Measurements from ENCODE around the gene ARL9.

Gene ARL9

DNA sequence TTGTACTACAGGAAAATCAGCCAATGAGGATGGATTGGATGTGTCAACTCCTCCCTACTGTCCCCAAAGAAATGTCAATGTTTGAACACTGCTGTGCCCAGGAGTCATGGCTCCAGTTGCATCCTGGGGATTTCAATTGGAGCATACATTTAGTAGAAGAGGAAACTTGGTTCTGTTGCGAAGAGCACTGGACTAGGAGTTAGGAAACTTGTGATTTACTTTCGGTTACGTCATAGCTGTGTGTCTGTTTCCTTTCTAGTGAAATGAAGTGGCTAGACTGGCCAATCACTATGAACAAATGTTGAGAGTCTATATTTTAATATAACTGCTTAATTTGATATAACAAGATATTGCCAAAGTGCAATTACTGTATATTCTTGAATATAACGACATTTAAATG is 35.2 kb downstream of the ARL9 start (continued):
- TF ChIP-seq ZNF114 (tag by site-specific recombination; IDR thresholded peaks at IDR 0.05) (no peak), ZNF292 (tag by site-specific recombination; IDR thresholded peaks at IDR 0.05; ENCODE audit: borderline replicate concordance, low read depth) (no peak), ZNF221 (tag by site-specific recombination; IDR thresholded peaks at IDR 0.05; ENCODE audit: borderline replicate concordance) (no peak), PRDM1 (tag by site-specific recombination; IDR thresholded peaks at IDR 0.05) (no peak), ZNF510 (tag by site-specific recombination; IDR thresholded peaks at IDR 0.05; ENCODE audit: insufficient replicate concordance) (no peak), SP7 (tag by site-specific recombination; IDR thresholded peaks at IDR 0.05) (no peak)
- TF ChIP-seq, protein P1, sequence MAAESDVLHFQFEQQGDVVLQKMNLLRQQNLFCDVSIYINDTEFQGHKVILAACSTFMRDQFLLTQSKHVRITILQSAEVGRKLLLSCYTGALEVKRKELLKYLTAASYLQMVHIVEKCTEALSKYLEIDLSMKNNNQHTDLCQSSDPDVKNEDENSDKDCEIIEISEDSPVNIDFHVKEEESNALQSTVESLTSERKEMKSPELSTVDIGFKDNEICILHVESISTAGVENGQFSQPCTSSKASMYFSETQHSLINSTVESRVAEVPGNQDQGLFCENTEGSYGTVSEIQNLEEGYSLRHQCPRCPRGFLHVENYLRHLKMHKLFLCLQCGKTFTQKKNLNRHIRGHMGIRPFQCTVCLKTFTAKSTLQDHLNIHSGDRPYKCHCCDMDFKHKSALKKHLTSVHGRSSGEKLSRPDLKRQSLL (tag by site-specific recombination; IDR thresholded peaks at IDR 0.05) = no peak

DNA sequence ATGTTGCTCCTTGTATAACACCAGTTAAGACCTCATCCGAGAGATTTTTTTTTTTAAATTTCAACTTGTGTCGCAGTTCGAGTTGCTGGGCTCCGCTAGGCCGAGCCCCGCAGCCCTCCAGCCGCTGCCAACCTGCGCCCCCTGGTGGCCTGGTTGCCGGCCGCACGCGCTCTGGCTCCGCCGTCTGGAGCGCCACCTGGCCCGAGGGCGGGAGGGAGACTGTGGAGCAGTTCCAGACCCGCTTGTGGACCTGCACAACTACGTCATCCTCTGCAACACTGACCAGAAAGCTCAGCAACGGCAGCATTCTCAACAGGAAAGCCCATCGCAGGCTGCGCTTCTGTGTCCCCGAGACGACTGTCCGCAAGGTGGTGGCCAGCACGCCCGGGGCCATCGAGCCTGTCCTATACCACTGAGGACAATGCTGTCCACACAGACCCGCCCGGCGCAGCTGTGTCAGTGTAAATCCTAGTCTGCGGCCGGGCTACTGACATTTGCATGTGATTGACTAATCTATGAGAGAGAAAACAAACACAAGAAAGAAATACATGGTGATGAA is 39.1 kb downstream of the ARL9 start:
- Histone ChIP-seq H3K27ac (ENCODE audit: extremely low read depth, low read depth, low read length) (no peak overlapping the region), H3K9me3 (ENCODE audit: control insufficient read depth, insufficient read depth, low read depth, low read length) (no peaks in the 10 kb centered on the region), H3K36me3 (ENCODE audit: control insufficient read depth in 2 of 2, insufficient read depth in 1 of 2, low read length in 2 of 2) (no peaks in the 10 kb centered on the region), H3K4me3 (ENCODE audit: low read depth, low read length) (peak overlapping the region; percentile 53), H3K4me1 (ENCODE audit: control insufficient read depth, insufficient read depth, low read length) (no peaks in the 10 kb centered on the region)
- CTCF ChIA-PET = interaction anchor here (0.5 to 2.1 kb wide), 19 partner anchors 9 to 1149 kb away, joined by 3 to 12 read pairs (median 3); partner anchors contain the start of gene TMEM165
- POLR2A ChIA-PET = no interaction called here
- TF ChIP-seq, protein P2, sequence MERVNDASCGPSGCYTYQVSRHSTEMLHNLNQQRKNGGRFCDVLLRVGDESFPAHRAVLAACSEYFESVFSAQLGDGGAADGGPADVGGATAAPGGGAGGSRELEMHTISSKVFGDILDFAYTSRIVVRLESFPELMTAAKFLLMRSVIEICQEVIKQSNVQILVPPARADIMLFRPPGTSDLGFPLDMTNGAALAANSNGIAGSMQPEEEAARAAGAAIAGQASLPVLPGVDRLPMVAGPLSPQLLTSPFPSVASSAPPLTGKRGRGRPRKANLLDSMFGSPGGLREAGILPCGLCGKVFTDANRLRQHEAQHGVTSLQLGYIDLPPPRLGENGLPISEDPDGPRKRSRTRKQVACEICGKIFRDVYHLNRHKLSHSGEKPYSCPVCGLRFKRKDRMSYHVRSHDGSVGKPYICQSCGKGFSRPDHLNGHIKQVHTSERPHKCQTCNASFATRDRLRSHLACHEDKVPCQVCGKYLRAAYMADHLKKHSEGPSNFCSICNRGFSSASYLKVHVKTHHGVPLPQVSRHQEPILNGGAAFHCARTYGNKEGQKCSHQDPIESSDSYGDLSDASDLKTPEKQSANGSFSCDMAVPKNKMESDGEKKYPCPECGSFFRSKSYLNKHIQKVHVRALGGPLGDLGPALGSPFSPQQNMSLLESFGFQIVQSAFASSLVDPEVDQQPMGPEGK (tag by site-specific recombination; IDR thresholded peaks at IDR 0.05) = 0 out of 2 replicates have a peak, but pooled peaks have one; percentile 13
- TF ChIP-seq ZNF629 (tag by site-specific recombination; IDR thresholded peaks at IDR 0.05) = peak; percentile 88
- TF ChIP-seq ZNF830 (tag by site-specific recombination; IDR thresholded peaks at IDR 0.05; ENCODE audit: low read depth) = no peak
- no peak for TF ChIP-seq ZNF423 (tag by site-specific recombination; IDR thresholded peaks at IDR 0.05)
- TF ChIP-seq, protein P3, sequence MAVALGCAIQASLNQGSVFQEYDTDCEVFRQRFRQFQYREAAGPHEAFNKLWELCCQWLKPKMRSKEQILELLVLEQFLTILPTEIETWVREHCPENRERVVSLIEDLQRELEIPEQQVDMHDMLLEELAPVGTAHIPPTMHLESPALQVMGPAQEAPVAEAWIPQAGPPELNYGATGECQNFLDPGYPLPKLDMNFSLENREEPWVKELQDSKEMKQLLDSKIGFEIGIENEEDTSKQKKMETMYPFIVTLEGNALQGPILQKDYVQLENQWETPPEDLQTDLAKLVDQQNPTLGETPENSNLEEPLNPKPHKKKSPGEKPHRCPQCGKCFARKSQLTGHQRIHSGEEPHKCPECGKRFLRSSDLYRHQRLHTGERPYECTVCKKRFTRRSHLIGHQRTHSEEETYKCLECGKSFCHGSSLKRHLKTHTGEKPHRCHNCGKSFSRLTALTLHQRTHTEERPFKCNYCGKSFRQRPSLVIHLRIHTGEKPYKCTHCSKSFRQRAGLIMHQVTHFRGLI (tag by site-specific recombination; IDR thresholded peaks at IDR 0.05) = peak; percentile 46; the same call in 1 of the 2 replicates
- no peak for TF ChIP-seq KLF10 (tag by site-specific recombination; IDR thresholded peaks at IDR 0.05)
- TF ChIP-seq, protein P1 (tag by site-specific recombination; IDR thresholded peaks at IDR 0.05) = peak; percentile 77
- TF ChIP-seq, protein P4, sequence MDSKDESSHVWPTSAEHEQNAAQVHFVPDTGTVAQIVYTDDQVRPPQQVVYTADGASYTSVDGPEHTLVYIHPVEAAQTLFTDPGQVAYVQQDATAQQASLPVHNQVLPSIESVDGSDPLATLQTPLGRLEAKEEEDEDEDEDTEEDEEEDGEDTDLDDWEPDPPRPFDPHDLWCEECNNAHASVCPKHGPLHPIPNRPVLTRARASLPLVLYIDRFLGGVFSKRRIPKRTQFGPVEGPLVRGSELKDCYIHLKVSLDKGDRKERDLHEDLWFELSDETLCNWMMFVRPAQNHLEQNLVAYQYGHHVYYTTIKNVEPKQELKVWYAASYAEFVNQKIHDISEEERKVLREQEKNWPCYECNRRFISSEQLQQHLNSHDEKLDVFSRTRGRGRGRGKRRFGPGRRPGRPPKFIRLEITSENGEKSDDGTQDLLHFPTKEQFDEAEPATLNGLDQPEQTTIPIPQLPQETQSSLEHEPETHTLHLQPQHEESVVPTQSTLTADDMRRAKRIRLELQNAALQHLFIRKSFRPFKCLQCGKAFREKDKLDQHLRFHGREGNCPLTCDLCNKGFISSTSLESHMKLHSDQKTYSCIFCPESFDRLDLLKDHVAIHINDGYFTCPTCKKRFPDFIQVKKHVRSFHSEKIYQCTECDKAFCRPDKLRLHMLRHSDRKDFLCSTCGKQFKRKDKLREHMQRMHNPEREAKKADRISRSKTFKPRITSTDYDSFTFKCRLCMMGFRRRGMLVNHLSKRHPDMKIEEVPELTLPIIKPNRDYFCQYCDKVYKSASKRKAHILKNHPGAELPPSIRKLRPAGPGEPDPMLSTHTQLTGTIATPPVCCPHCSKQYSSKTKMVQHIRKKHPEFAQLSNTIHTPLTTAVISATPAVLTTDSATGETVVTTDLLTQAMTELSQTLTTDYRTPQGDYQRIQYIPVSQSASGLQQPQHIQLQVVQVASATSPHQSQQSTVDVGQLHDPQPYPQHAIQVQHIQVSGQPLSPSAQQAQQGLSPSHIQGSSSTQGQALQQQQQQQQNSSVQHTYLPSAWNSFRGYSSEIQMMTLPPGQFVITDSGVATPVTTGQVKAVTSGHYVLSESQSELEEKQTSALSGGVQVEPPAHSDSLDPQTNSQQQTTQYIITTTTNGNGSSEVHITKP (tag by site-specific recombination; IDR thresholded peaks at IDR 0.05) = 0 out of 2 replicates have a peak, but pooled peaks have one; percentile 37
- TF ChIP-seq ZNF292 (tag by site-specific recombination; IDR thresholded peaks at IDR 0.05; ENCODE audit: borderline replicate concordance, low read depth) = no peak
- peak; percentile 88; the same call in 1 of the 2 replicates for TF ChIP-seq ZSCAN30 (tag by site-specific recombination; IDR thresholded peaks at IDR 0.05)
- TF ChIP-seq IKZF3 (tag by site-specific recombination; IDR thresholded peaks at IDR 0.05) = peak; percentile 75
- no peak for TF ChIP-seq ZNF155 (tag by site-specific recombination; IDR thresholded peaks at IDR 0.05)
- TF ChIP-seq ZNF335 (tag by site-specific recombination; conservative IDR thresholded peaks at IDR 0.05) = peak; percentile 47
- TF ChIP-seq SP3 (tag by site-specific recombination; IDR thresholded peaks at IDR 0.05) = no peak
- TF ChIP-seq, protein P5, sequence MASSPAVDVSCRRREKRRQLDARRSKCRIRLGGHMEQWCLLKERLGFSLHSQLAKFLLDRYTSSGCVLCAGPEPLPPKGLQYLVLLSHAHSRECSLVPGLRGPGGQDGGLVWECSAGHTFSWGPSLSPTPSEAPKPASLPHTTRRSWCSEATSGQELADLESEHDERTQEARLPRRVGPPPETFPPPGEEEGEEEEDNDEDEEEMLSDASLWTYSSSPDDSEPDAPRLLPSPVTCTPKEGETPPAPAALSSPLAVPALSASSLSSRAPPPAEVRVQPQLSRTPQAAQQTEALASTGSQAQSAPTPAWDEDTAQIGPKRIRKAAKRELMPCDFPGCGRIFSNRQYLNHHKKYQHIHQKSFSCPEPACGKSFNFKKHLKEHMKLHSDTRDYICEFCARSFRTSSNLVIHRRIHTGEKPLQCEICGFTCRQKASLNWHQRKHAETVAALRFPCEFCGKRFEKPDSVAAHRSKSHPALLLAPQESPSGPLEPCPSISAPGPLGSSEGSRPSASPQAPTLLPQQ (tag by site-specific recombination; IDR thresholded peaks at IDR 0.05) = peak; percentile 50; the same call in 1 of the 2 replicates
- TF ChIP-seq ZNF10 (tag by site-specific recombination; IDR thresholded peaks at IDR 0.05) = no peak
- TF ChIP-seq, protein P6, sequence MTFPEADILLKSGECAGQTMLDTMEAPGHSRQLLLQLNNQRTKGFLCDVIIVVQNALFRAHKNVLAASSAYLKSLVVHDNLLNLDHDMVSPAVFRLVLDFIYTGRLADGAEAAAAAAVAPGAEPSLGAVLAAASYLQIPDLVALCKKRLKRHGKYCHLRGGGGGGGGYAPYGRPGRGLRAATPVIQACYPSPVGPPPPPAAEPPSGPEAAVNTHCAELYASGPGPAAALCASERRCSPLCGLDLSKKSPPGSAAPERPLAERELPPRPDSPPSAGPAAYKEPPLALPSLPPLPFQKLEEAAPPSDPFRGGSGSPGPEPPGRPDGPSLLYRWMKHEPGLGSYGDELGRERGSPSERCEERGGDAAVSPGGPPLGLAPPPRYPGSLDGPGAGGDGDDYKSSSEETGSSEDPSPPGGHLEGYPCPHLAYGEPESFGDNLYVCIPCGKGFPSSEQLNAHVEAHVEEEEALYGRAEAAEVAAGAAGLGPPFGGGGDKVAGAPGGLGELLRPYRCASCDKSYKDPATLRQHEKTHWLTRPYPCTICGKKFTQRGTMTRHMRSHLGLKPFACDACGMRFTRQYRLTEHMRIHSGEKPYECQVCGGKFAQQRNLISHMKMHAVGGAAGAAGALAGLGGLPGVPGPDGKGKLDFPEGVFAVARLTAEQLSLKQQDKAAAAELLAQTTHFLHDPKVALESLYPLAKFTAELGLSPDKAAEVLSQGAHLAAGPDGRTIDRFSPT (tag by site-specific recombination; IDR thresholded peaks at IDR 0.05) = peak; percentile 26; the same call in 1 of the 2 replicates

Data from HEK293 (cell line).